HG03558 (cell line): ENCODE measurements around the gene EEF1AKMT4.

Source experiments
- ATAC-seq: cut with Tn5 transposase; IDR thresholded peaks from one replicate; pipeline ENCODE4 v1.9.1; 2021; ENCODE audit warnings: moderate number of reproducible peaks; ENCODE audit not compliant: unreplicated experiment; ENCODE audit errors: extremely low read depth

The EEF1AKMT4 gene

GRCh38 chr3:184235381-184236032 lies 14.0 kb upstream of the EEF1AKMT4 start:
- no peak for ATAC-seq

- ATAC-seq: no peak
Observed at GRCh38 chr3:184236033-184236410, 13.4 kb upstream of the EEF1AKMT4 start.

GRCh38 chr3:184236636-184237035 lies 12.8 kb upstream of the EEF1AKMT4 start:
- no peak for ATAC-seq

- ATAC-seq: no peak
Observed at GRCh38 chr3:184237211-184237610, 12.3 kb upstream of the EEF1AKMT4 start.

GRCh38 chr3:184237807-184238206 lies 11.7 kb upstream of the EEF1AKMT4 start:
- ATAC-seq: no peak

GRCh38 chr3:184238246-184238818 lies 11.1 kb upstream of the EEF1AKMT4 start:
- no peak for ATAC-seq

GRCh38 chr3:184239221-184239620 lies 10.3 kb upstream of the EEF1AKMT4 start:
- no peak for ATAC-seq

- ATAC-seq: no peak
Observed at GRCh38 chr3:184239708-184240107, 9.8 kb upstream of the EEF1AKMT4 start.

- no peak for ATAC-seq
Observed at GRCh38 chr3:184240384-184241140, 8.9 kb upstream of the EEF1AKMT4 start.

- no peak for ATAC-seq
Observed at GRCh38 chr3:184241141-184241446, 8.4 kb upstream of the EEF1AKMT4 start.

- ATAC-seq: no peak
Observed at GRCh38 chr3:184241447-184242296, 7.8 kb upstream of the EEF1AKMT4 start.

- no peak for ATAC-seq
Observed at GRCh38 chr3:184242297-184242685, 7.2 kb upstream of the EEF1AKMT4 start.

GRCh38 chr3:184248454-184249411 lies 739 bp upstream of the EEF1AKMT4 start, which contains the start of gene ALG3:
Gene ALG3, minus strand, starts transcription at chr3:184248962. Its CDS starts 22 bp downstream, at chr3:184248940.
- ATAC-seq: no peak

- ATAC-seq: peak; percentile 47
Observed at GRCh38 chr3:184250167-184250828, 826 bp downstream of the EEF1AKMT4 start.

GRCh38 chr3:184255291-184256039 lies 6.0 kb downstream of the EEF1AKMT4 start:
- ATAC-seq: no peak

GRCh38 chr3:184257083-184257915 lies 7.8 kb downstream of the EEF1AKMT4 start:
- no peak for ATAC-seq

- ATAC-seq: no peak
Observed at GRCh38 chr3:184258926-184259325, 9.5 kb downstream of the EEF1AKMT4 start.
